Measurements from ENCODE around the gene NEK4.
A peak's percentile ranks its signal among the peaks of the same experiment; 100 is the strongest.
"Not testable (repeated sequence)": the region's sequence is repeated elsewhere in the genome, so short reads cannot be mapped to it uniquely, and the experiment has no call there.

The NEK4 gene

DNA sequence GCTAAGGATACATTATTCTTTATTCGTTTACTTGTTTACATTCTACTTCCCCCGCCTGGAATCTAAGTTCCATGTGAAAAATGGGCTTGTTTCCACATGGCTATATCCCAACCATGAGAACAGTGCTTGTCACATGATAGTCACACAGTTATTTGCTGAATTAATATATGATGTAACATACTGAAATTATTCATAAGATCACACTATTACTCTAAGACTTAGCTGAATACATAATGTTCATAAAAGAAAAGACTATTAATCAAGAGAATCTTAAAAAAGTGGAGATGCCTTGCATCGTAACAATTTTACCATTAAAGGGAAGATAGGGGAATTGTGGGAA, 91.6 kb downstream of the NEK4 start:
- no peak overlapping the region for H3K27ac ChIP-seq
- H3K79me2 ChIP-seq (ENCODE audit: insufficient read depth, low read depth), result peaks cover 18% of the 10 kb centered on the region
- H2AFZ ChIP-seq (ENCODE audit: low read depth), result no peak overlapping the region
- H3K4me1 ChIP-seq (ENCODE audit: low read depth, poor library complexity, severe bottlenecking), result peaks cover 41% of the 10 kb centered on the region
- no peak overlapping the region for H3K4me2 ChIP-seq
- TF ChIP-seq, protein P1, sequence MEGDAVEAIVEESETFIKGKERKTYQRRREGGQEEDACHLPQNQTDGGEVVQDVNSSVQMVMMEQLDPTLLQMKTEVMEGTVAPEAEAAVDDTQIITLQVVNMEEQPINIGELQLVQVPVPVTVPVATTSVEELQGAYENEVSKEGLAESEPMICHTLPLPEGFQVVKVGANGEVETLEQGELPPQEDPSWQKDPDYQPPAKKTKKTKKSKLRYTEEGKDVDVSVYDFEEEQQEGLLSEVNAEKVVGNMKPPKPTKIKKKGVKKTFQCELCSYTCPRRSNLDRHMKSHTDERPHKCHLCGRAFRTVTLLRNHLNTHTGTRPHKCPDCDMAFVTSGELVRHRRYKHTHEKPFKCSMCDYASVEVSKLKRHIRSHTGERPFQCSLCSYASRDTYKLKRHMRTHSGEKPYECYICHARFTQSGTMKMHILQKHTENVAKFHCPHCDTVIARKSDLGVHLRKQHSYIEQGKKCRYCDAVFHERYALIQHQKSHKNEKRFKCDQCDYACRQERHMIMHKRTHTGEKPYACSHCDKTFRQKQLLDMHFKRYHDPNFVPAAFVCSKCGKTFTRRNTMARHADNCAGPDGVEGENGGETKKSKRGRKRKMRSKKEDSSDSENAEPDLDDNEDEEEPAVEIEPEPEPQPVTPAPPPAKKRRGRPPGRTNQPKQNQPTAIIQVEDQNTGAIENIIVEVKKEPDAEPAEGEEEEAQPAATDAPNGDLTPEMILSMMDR (conservative IDR thresholded peaks at IDR 0.05; ENCODE audit: low read depth, low read length), result no peak
- H3K4me3 ChIP-seq (IDR thresholded peaks at IDR 0.05; ENCODE audit: insufficient read depth, low read depth, low read length), result no peak overlapping the region
- H3K27me3 ChIP-seq (ENCODE audit: insufficient read depth, low read depth), result no peaks in the 10 kb centered on the region
- H3K9ac ChIP-seq, result no peak overlapping the region
- no peaks in the 10 kb centered on the region for H3K36me3 ChIP-seq (ENCODE audit: insufficient read depth)
- no peaks in the 10 kb centered on the region for H4K20me1 ChIP-seq (ENCODE audit: insufficient read depth)

- H4K20me1 ChIP-seq (ENCODE audit: insufficient read depth), result no peaks in the 10 kb centered on the region
- no peak overlapping the region for H3K27ac ChIP-seq
- peaks cover 35% of the 10 kb centered on the region for H3K4me1 ChIP-seq (ENCODE audit: low read depth, poor library complexity, severe bottlenecking)
- no peaks in the 10 kb centered on the region for H3K27me3 ChIP-seq (ENCODE audit: insufficient read depth, low read depth)
- no peak overlapping the region for H3K4me2 ChIP-seq
- H3K36me3 ChIP-seq (ENCODE audit: insufficient read depth), result no peaks in the 10 kb centered on the region
- TF ChIP-seq, protein P1 (conservative IDR thresholded peaks at IDR 0.05; ENCODE audit: low read depth, low read length), result no peak
- H3K9ac ChIP-seq, result no peak overlapping the region
- no peak overlapping the region for H3K4me3 ChIP-seq (IDR thresholded peaks at IDR 0.05; ENCODE audit: insufficient read depth, low read depth, low read length)
- peaks cover 12% of the 10 kb centered on the region; the same call in 1 of the 2 replicates for H3K79me2 ChIP-seq (ENCODE audit: insufficient read depth, low read depth)
- H2AFZ ChIP-seq (ENCODE audit: low read depth), result no peak overlapping the region
These were observed 92.2 kb downstream of the NEK4 start for GRCh38 chr3:52678265-52679198.

GRCh38 chr3:52676201-52676600, 94.5 kb downstream of the NEK4 start:
- H4K20me1 ChIP-seq (ENCODE audit: insufficient read depth); H3K27ac ChIP-seq; H3K4me3 ChIP-seq (IDR thresholded peaks at IDR 0.05; ENCODE audit: insufficient read depth, low read depth, low read length); H3K79me2 ChIP-seq (ENCODE audit: insufficient read depth, low read depth); H3K4me2 ChIP-seq; H3K9ac ChIP-seq; H2AFZ ChIP-seq (ENCODE audit: low read depth); H3K27me3 ChIP-seq (ENCODE audit: insufficient read depth, low read depth); H3K36me3 ChIP-seq (ENCODE audit: insufficient read depth): not testable (repeated sequence)
- H3K4me1 ChIP-seq (ENCODE audit: low read depth, poor library complexity, severe bottlenecking), result peaks cover 33% of the 10 kb centered on the region

- no peaks in the 10 kb centered on the region for H3K36me3 ChIP-seq (ENCODE audit: insufficient read depth)
- no peaks in the 10 kb centered on the region for H3K79me2 ChIP-seq (ENCODE audit: insufficient read depth, low read depth)
- H4K20me1 ChIP-seq (ENCODE audit: insufficient read depth), result no peaks in the 10 kb centered on the region
- H3K27me3 ChIP-seq (ENCODE audit: insufficient read depth, low read depth), result no peaks in the 10 kb centered on the region
- TF ChIP-seq, protein P1 (conservative IDR thresholded peaks at IDR 0.05; ENCODE audit: low read depth, low read length), result no peak
- peaks cover 31% of the 10 kb centered on the region for H3K4me1 ChIP-seq (ENCODE audit: low read depth, poor library complexity, severe bottlenecking)
- peak overlapping the region; percentile 39; the same call in 1 of the 2 replicates for H3K4me2 ChIP-seq
- H2AFZ ChIP-seq (ENCODE audit: low read depth), result no peak overlapping the region
- no peak overlapping the region for H3K9ac ChIP-seq
- peak overlapping the region; percentile 63 for H3K27ac ChIP-seq
- no peak overlapping the region for H3K4me3 ChIP-seq (IDR thresholded peaks at IDR 0.05; ENCODE audit: insufficient read depth, low read depth, low read length)
These were observed 99.1 kb downstream of the NEK4 start for GRCh38 chr3:52671676-52672075.

Data from KMS-11 (cell line).